ENCODE measurements around the gene MYO18B. TPM values are rescaled to one million over a fixed set of nuclear protein-coding genes. Genes with fewer than 3 reads are reported as not detected.
A peak's percentile ranks its signal among the peaks of the same experiment; 100 is the strongest.

The MYO18B gene
- total and polyA plus RNA-seq, 7 experiments from 2014 or later = 0.22 to 0.97 (median 0.42) TPM; not detected in 2

GRCh38 chr22:25852223-25852622, 110.2 kb downstream of the MYO18B start:
- H3K4me1 ChIP-seq (ENCODE audit: control insufficient read depth in 2 of 2, insufficient read depth in 2 of 2, low read length in 2 of 2) = no peaks in the 10 kb centered on the region
- H3K36me3 Mint-ChIP-seq = no peaks in the 10 kb centered on the region
- H3K27me3 Mint-ChIP-seq = peaks cover 0 to 18% (median 12%) of the 10 kb centered on the region in 5 donors
- no peaks in the 10 kb centered on the region for H3K4me1 Mint-ChIP-seq
- ChIA-PET POLR2A (no interaction called here), CTCF (no interaction called here)
- no peak overlapping the region for H3K4me3 ChIP-seq (ENCODE audit: low read length)
- ATAC-seq (no peak), DNase-seq (no peak)
- H3K9me3 Mint-ChIP-seq = peaks cover 0 to 5% (median 0%) of the 10 kb centered on the region in 11 donors
- no peak overlapping the region for H3K27ac ChIP-seq (ENCODE audit: low read depth, low read length)
- H3K36me3 ChIP-seq (ENCODE audit: control insufficient read depth in 2 of 3, insufficient read depth in 3 of 3, low read length in 3 of 3) = no peaks in the 10 kb centered on the region
- H3K27ac Mint-ChIP-seq = no peak overlapping the region
- H3K9me3 ChIP-seq (ENCODE audit: control insufficient read depth in 2 of 3, low read length in 3 of 3) = no peaks in the 10 kb centered on the region
- no peak overlapping the region for H3K4me3 Mint-ChIP-seq
- intact Hi-C loops (cut with micrococcal nuclease) = loop anchor here in 1 of 2 donors (5.0 kb wide), 1 partner anchor 480 kb away; no protein-coding TSS in a partner anchor
- H3K27me3 ChIP-seq (ENCODE audit: control insufficient read depth in 2 of 2, insufficient read depth in 2 of 2, low read length in 2 of 2) = no peaks in the 10 kb centered on the region

DNA sequence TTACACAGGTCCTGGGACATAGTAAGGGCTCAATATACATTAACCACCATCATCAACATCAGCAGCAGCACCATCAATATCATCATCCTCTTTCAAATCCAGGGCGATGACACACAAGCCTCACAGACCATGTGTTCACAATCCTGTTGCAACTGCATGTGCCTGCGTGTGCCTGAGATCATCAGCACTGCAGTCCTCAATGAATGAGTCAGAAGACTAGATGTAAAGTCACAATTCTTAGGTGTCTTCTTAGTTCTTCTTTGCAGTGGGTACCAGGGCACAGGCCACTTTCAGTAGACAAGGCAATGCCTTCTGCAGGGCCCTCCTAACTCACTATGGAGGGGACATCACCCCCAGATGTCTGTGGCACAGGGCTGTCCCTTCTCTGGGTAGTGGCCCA, 111.1 kb downstream of the MYO18B start:
- no peaks in the 10 kb centered on the region for H3K4me1 ChIP-seq (ENCODE audit: control insufficient read depth in 2 of 2, insufficient read depth in 2 of 2, low read length in 2 of 2)
- H3K27ac ChIP-seq (ENCODE audit: low read depth, low read length) = no peak overlapping the region
- Mint-ChIP-seq H3K27ac (peak overlapping the region in 1 of 9 donors; percentile 37), H3K27me3 (peaks cover 0 to 23% (median 11%) of the 10 kb centered on the region in 5 donors), H3K36me3 (no peaks in the 10 kb centered on the region), H3K4me1 (no peaks in the 10 kb centered on the region), H3K4me3 (no peak overlapping the region), H3K9me3 (peaks cover 0 to 6% (median 1%) of the 10 kb centered on the region in 11 donors)
- H3K27me3 ChIP-seq (ENCODE audit: control insufficient read depth in 2 of 2, insufficient read depth in 2 of 2, low read length in 2 of 2) = no peaks in the 10 kb centered on the region
- intact Hi-C loops (cut with micrococcal nuclease) = loop anchor here in 1 of 2 donors (5.0 kb wide), 1 partner anchor 479 kb away; no protein-coding TSS in a partner anchor
- no peak for ATAC-seq
- H3K36me3 ChIP-seq (ENCODE audit: control insufficient read depth in 2 of 3, insufficient read depth in 3 of 3, low read length in 3 of 3) = no peaks in the 10 kb centered on the region
- DNase-seq = no peak
- H3K4me3 ChIP-seq (ENCODE audit: low read length) = no peak overlapping the region
- no peaks in the 10 kb centered on the region for H3K9me3 ChIP-seq (ENCODE audit: control insufficient read depth in 2 of 3, low read length in 3 of 3)
- ChIA-PET POLR2A (no interaction called here), CTCF (no interaction called here)

GRCh38 chr22:25853501-25854284, 111.7 kb downstream of the MYO18B start:
- ChIA-PET CTCF (no interaction called here), POLR2A (no interaction called here)
- Mint-ChIP-seq H3K27ac (no peak overlapping the region), H3K27me3 (peaks cover 0 to 23% (median 9%) of the 10 kb centered on the region in 5 donors), H3K4me1 (no peaks in the 10 kb centered on the region), H3K36me3 (no peaks in the 10 kb centered on the region), H3K9me3 (peaks cover 0 to 6% (median 2%) of the 10 kb centered on the region in 11 donors), H3K4me3 (no peak overlapping the region)
- Histone ChIP-seq H3K36me3 (ENCODE audit: control insufficient read depth in 2 of 3, insufficient read depth in 3 of 3, low read length in 3 of 3) (no peaks in the 10 kb centered on the region), H3K27ac (ENCODE audit: low read depth, low read length) (no peak overlapping the region), H3K27me3 (ENCODE audit: control insufficient read depth in 2 of 2, insufficient read depth in 2 of 2, low read length in 2 of 2) (no peaks in the 10 kb centered on the region), H3K9me3 (ENCODE audit: control insufficient read depth in 2 of 3, low read length in 3 of 3) (no peaks in the 10 kb centered on the region), H3K4me1 (ENCODE audit: control insufficient read depth in 2 of 2, insufficient read depth in 2 of 2, low read length in 2 of 2) (no peaks in the 10 kb centered on the region), H3K4me3 (ENCODE audit: low read length) (no peak overlapping the region)
- intact Hi-C loops (cut with micrococcal nuclease) = loop anchor here in 1 of 2 donors (5.0 kb wide), 1 partner anchor 479 kb away; no protein-coding TSS in a partner anchor
- ATAC-seq (no peak), DNase-seq (no peak)

- H3K27ac ChIP-seq (ENCODE audit: low read depth, low read length) = no peak overlapping the region
- no peak overlapping the region for H3K27ac Mint-ChIP-seq
- H3K4me3 Mint-ChIP-seq = no peak overlapping the region
- no peaks in the 10 kb centered on the region for H3K4me1 ChIP-seq (ENCODE audit: control insufficient read depth in 2 of 2, insufficient read depth in 2 of 2, low read length in 2 of 2)
- H3K9me3 Mint-ChIP-seq = peaks cover 0 to 5% (median 0%) of the 10 kb centered on the region in 11 donors
- DNase-seq (no peak), ATAC-seq (no peak)
- H3K27me3 ChIP-seq (ENCODE audit: control insufficient read depth in 2 of 2, insufficient read depth in 2 of 2, low read length in 2 of 2) = no peaks in the 10 kb centered on the region
- ChIA-PET POLR2A (no interaction called here), CTCF (no interaction called here)
- H3K4me3 ChIP-seq (ENCODE audit: low read length) = no peak overlapping the region
- H3K36me3 ChIP-seq (ENCODE audit: control insufficient read depth in 2 of 3, insufficient read depth in 3 of 3, low read length in 3 of 3) = no peaks in the 10 kb centered on the region
- peaks cover 0 to 22% (median 15%) of the 10 kb centered on the region in 5 donors for H3K27me3 Mint-ChIP-seq
- no peaks in the 10 kb centered on the region for H3K36me3 Mint-ChIP-seq
- no peaks in the 10 kb centered on the region for H3K4me1 Mint-ChIP-seq
- H3K9me3 ChIP-seq (ENCODE audit: control insufficient read depth in 2 of 3, low read length in 3 of 3) = no peaks in the 10 kb centered on the region
- intact Hi-C loops (cut with micrococcal nuclease) = no loop called here
Observed at GRCh38 chr22:25869771-25870170, 127.8 kb downstream of the MYO18B start.

GRCh38 chr22:25874327-25874726, 132.3 kb downstream of the MYO18B start:
- Mint-ChIP-seq H3K4me3 (no peak overlapping the region), H3K9me3 (no peaks in the 10 kb centered on the region), H3K27me3 (peaks cover 8 to 40% (median 18%) of the 10 kb centered on the region in 5 donors), H3K36me3 (no peaks in the 10 kb centered on the region), H3K27ac (no peak overlapping the region), H3K4me1 (no peaks in the 10 kb centered on the region)
- H3K4me1 ChIP-seq (ENCODE audit: control insufficient read depth in 2 of 2, insufficient read depth in 2 of 2, low read length in 2 of 2) = no peaks in the 10 kb centered on the region
- no peak overlapping the region for H3K4me3 ChIP-seq (ENCODE audit: low read length)
- H3K27ac ChIP-seq (ENCODE audit: low read depth, low read length) = no peak overlapping the region
- ChIA-PET CTCF (no interaction called here), POLR2A (no interaction called here)
- no peak for ATAC-seq
- no peaks in the 10 kb centered on the region for H3K9me3 ChIP-seq (ENCODE audit: control insufficient read depth in 2 of 3, low read length in 3 of 3)
- no peaks in the 10 kb centered on the region for H3K36me3 ChIP-seq (ENCODE audit: control insufficient read depth in 2 of 3, insufficient read depth in 3 of 3, low read length in 3 of 3)
- DNase-seq = no peak
- intact Hi-C loops (cut with micrococcal nuclease) = no loop called here
- H3K27me3 ChIP-seq (ENCODE audit: control insufficient read depth in 2 of 2, insufficient read depth in 2 of 2, low read length in 2 of 2) = no peaks in the 10 kb centered on the region

GRCh38 chr22:25875461-25875860, 133.5 kb downstream of the MYO18B start:
- H3K4me1 ChIP-seq (ENCODE audit: control insufficient read depth in 2 of 2, insufficient read depth in 2 of 2, low read length in 2 of 2) = no peaks in the 10 kb centered on the region
- no peaks in the 10 kb centered on the region for H3K27me3 ChIP-seq (ENCODE audit: control insufficient read depth in 2 of 2, insufficient read depth in 2 of 2, low read length in 2 of 2)
- Mint-ChIP-seq H3K9me3 (no peaks in the 10 kb centered on the region), H3K27me3 (peaks cover 8 to 34% (median 20%) of the 10 kb centered on the region in 5 donors), H3K36me3 (no peaks in the 10 kb centered on the region), H3K27ac (no peak overlapping the region), H3K4me3 (no peak overlapping the region), H3K4me1 (no peaks in the 10 kb centered on the region)
- ChIA-PET POLR2A (no interaction called here), CTCF (no interaction called here)
- H3K27ac ChIP-seq (ENCODE audit: low read depth, low read length) = no peak overlapping the region
- H3K9me3 ChIP-seq (ENCODE audit: control insufficient read depth in 2 of 3, low read length in 3 of 3) = no peaks in the 10 kb centered on the region
- intact Hi-C loops (cut with micrococcal nuclease) = no loop called here
- ATAC-seq (no peak), DNase-seq (no peak)
- no peaks in the 10 kb centered on the region for H3K36me3 ChIP-seq (ENCODE audit: control insufficient read depth in 2 of 3, insufficient read depth in 3 of 3, low read length in 3 of 3)
- no peak overlapping the region for H3K4me3 ChIP-seq (ENCODE audit: low read length)

DNA sequence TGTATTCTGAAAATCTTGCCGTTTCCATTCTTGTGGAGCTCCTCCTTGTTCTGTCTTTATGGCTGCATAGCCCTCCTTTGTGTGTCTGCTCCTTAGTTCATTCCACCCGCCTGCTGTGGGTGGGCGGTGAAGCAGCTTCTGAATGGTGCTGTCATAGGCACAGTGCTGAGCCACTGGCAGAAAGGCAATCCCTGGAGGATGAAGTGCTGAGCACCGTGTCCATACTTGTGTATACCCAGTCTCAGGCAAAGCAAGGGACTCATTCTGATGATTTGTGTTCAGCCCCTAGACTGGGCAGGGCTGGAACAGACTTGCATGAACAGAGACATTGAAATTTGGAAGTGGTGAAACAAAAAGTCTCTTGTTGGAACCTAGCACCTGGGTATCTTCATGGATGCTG, 134.9 kb downstream of the MYO18B start:
- no peak for DNase-seq
- H3K4me3 Mint-ChIP-seq = no peak overlapping the region
- no peak overlapping the region for H3K4me3 ChIP-seq (ENCODE audit: low read length)
- no peaks in the 10 kb centered on the region for H3K36me3 ChIP-seq (ENCODE audit: control insufficient read depth in 2 of 3, insufficient read depth in 3 of 3, low read length in 3 of 3)
- no peak overlapping the region for H3K27ac ChIP-seq (ENCODE audit: low read depth, low read length)
- no peaks in the 10 kb centered on the region for H3K36me3 Mint-ChIP-seq
- H3K27me3 Mint-ChIP-seq = peaks cover 10 to 38% (median 23%) of the 10 kb centered on the region in 5 donors
- CTCF ChIA-PET = no interaction called here
- no peaks in the 10 kb centered on the region for H3K27me3 ChIP-seq (ENCODE audit: control insufficient read depth in 2 of 2, insufficient read depth in 2 of 2, low read length in 2 of 2)
- H3K27ac Mint-ChIP-seq = no peak overlapping the region
- POLR2A ChIA-PET = no interaction called here
- intact Hi-C loops (cut with micrococcal nuclease) = no loop called here
- no peaks in the 10 kb centered on the region for H3K9me3 Mint-ChIP-seq
- no peak for ATAC-seq
- no peaks in the 10 kb centered on the region for H3K4me1 ChIP-seq (ENCODE audit: control insufficient read depth in 2 of 2, insufficient read depth in 2 of 2, low read length in 2 of 2)
- H3K9me3 ChIP-seq (ENCODE audit: control insufficient read depth in 2 of 3, low read length in 3 of 3) = no peaks in the 10 kb centered on the region
- no peaks in the 10 kb centered on the region for H3K4me1 Mint-ChIP-seq
